ENCODE measurements around the gene SRGAP3. TPM values are rescaled to one million over a fixed set of nuclear protein-coding genes. Genes with fewer than 3 reads are reported as not detected.
"Not testable (repeated sequence)": the region's sequence is repeated elsewhere in the genome, so short reads cannot be mapped to it uniquely, and the experiment has no call there.

SRGAP3 gene
- polyA plus RNA-seq, 4 donors, result 13.3 to 25.2 (median 16.9) TPM

GRCh38 chr3:9099702-9100512 is 149.5 kb downstream of the SRGAP3 start:
- no peak for DNase-seq (ENCODE audit: low read depth in 4 of 4, low spot score in 2 of 4)

GRCh38 chr3:9098716-9099675 is 150.4 kb downstream of the SRGAP3 start:
- peak in 1 of 4 donors; percentile 42 for DNase-seq (ENCODE audit: low read depth in 4 of 4, low spot score in 2 of 4)

DNA sequence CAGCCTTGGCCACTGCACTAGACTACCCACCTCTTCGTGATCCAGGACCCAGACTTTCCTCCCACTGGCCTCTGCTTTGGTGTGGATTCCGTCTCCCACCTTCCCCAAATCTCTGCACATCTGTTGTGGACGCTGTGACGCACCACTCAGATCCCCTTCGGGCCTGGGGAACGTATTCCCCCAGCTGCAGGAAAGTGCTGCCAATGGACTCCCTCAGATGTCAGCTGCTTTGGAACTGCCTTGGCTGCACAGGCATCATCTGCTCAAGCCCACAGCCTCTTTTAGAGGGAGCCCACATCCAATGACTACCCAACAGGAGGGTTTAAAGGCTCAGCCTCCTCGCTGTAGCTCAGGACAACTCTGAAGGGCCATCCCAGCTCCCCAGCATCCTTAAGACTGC is 152.0 kb downstream of the SRGAP3 start:
- DNase-seq (ENCODE audit: low read depth in 4 of 4, low spot score in 2 of 4), result no peak

DNA sequence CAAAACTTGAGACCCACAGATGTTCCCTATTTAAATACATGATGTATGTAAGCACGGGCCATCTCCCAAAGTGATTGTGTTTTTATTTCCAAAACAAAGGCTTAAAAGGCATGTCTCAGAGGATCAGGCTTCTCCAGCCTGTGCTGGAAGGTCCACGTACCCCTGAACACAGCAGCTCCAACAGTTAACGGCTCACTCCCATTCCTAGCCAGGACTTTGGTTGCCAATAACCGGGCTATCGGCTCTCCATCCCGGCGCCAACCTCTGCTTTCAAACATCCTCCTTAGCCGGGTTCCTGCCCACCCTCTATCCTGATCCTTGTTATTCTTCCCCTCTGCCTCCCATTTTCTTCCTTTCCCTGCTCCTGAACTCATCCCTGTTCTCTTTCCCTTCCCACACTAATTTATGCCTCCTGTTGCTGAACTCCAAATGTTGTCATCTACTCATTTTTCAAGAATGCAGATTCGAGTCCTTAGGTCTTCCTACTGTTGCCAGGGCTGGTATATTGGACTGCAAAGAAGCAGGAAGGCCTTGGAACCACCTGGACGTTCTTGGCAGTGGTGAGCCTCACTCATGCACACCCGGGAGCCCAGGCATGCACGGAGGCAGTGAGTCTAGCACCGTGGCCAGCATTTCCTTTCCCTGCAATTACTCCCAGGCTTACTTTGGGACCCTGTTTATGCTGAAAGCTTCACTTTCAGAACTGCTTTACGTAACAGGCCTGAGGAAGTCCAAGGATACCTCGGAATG is 157.8 kb downstream of the SRGAP3 start:
- DNase-seq (ENCODE audit: low read depth in 4 of 4, low spot score in 2 of 4), result no peak

DNA sequence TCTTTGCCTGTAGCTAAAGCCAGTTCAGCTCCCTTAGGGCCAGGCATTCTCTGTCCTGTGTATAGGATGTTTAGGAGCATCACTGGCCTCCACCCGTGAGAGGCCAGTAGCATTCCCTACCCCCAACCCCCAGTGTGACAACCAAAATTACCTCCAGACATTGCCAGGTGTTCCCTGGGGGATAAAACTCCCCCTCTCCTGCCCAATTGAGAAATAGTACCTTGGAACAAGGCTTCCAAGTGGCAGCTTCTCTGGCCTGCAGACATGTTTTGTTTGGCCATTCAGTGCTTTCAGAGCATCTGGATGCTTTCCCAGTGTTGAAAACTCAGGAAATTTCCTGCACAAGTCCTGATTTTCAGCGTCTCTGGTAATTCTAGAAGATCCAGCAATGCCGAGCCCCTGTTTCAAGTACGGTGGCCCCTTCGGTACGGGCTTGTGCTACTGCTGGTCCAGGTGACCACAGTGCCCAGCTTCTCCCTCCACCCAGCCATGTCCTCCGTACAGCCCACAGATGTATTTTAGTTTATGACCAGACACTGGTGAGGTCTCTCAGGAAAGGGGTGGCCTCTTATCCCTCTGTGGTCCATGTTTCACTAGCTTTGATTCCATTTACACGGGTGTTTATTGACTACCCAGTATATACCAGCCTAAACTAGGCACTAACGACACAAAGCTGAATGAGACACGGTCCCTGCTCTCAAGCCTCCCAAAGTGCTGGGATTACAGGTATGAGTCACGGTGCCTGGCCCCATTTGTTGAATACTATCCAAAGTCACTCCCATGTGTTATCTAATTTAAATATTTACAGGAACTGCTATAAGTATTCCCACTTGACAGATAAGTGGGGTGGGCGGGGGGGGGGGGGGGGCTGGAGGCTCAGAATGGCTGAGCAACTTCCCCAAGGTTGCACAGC is 160.7 kb downstream of the SRGAP3 start:
- DNase-seq (ENCODE audit: low read depth in 4 of 4, low spot score in 2 of 4), result no peak

DNA sequence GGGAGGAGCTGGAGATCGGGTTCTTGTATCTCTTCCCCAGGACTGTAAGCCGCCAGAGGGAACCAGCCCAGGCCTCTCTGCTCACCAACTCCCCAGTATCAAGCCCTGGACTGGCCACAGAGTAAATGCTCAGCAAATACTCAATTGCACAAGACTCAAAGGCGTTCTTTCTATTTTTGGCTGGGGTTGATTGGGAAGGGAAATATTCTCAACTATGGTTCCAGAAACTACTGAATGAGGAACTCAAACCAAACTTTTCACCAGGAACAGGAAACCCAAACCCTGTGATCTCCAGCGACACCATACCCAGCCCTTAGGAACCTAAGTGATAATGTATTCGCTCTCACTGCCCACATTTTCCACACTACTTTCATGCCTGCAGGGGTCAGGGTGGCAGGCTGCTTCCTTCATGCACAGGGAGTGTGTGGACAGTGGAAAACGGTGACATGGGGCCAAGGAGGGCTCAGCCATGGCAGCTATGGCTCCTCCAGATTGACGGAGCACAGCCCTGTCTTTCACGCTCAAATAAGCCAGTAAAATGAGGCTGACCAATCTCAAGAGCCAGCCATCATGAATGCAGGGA is 161.5 kb downstream of the SRGAP3 start:
- DNase-seq (ENCODE audit: low read depth in 4 of 4, low spot score in 2 of 4), result no peak

GRCh38 chr3:9085428-9085827 is 164.0 kb downstream of the SRGAP3 start:
- DNase-seq (ENCODE audit: low read depth in 4 of 4, low spot score in 2 of 4), result not testable (repeated sequence)

GRCh38 chr3:9081184-9081818 is 168.1 kb downstream of the SRGAP3 start:
- DNase-seq (ENCODE audit: low read depth in 4 of 4, low spot score in 2 of 4), result no peak

DNA sequence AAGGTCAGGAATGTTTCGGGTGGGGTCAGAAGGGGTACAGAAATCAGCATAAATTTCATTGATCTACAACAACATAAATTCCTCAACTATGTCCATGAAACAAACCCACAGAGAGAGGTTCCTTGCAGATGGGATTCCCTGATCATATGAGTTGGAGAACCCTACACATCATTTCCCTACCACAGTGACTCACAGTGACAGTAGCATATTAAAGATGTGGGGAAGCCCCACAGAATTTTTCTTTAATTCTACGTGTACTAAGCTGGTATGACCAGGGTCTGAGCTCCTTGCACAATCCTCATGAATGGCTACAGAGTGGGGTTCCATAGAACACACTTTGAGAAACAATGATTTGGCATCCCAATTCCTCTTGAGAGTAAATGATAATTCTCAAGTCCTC is 169.3 kb downstream of the SRGAP3 start:
- DNase-seq (ENCODE audit: low read depth in 4 of 4, low spot score in 2 of 4), result no peak

GRCh38 chr3:9079676-9080075 is 169.8 kb downstream of the SRGAP3 start:
- DNase-seq (ENCODE audit: low read depth in 4 of 4, low spot score in 2 of 4), result no peak

DNA sequence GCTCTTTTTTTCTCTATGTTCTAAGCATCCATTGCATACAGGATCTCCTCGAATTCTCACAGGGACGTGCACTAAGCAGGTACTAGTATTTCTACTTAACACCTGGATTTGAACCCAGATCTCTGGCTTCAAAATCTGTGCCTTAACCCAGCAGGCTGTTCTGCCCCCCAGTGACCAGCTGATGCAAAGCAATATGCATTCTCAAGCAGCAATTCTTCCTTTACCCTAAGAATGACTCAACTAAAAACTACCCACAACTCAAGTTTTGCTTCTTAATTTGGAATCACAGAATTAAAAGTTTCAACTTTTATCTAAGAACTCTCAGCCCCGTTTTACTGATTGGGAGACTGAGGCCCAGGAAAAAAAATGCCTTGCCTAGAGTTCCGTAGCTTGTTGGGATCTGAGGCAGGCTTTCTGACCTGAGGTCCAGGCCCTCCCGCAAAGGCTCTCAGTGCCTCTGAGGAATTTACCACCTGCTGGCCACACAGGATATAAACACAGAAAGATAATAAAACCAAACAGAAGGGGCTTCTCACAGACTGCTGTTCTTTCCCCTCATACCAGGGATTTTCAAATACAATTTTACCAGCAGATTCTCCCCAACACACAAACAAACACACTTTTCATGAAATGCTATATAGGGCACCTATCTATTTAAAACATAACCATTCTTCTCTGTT is 170.7 kb downstream of the SRGAP3 start:
- DNase-seq (ENCODE audit: low read depth in 4 of 4, low spot score in 2 of 4), result no peak

- no peak for DNase-seq (ENCODE audit: low read depth in 4 of 4, low spot score in 2 of 4)
These were observed 172.4 kb downstream of the SRGAP3 start for GRCh38 chr3:9077029-9077428.

GRCh38 chr3:9075762-9076161 is 173.7 kb downstream of the SRGAP3 start:
- no peak for DNase-seq (ENCODE audit: low read depth in 4 of 4, low spot score in 2 of 4)

GRCh38 chr3:9074079-9074478 is 175.4 kb downstream of the SRGAP3 start:
- no peak for DNase-seq (ENCODE audit: low read depth in 4 of 4, low spot score in 2 of 4)

DNA sequence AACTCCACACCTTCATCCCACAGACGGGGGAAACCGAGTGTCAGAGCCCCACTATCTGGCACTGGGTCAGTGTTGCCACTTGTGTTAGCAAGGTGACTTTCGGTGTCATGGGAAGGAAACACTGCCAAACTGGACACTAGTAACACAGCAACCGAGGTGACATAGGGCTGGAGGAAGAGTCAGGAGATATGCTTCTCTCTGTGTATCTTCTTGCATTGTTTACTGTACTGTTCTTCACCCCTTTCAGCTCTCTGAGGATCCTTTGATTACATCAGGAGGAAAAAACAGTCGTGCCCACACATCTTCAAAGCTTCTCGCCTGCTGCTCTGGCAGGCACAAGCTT is 176.8 kb downstream of the SRGAP3 start:
- DNase-seq (ENCODE audit: low read depth in 4 of 4, low spot score in 2 of 4), result no peak

- DNase-seq (ENCODE audit: low read depth in 4 of 4, low spot score in 2 of 4), result no peak
These were observed 177.3 kb downstream of the SRGAP3 start for GRCh38 chr3:9071936-9072666.

DNA sequence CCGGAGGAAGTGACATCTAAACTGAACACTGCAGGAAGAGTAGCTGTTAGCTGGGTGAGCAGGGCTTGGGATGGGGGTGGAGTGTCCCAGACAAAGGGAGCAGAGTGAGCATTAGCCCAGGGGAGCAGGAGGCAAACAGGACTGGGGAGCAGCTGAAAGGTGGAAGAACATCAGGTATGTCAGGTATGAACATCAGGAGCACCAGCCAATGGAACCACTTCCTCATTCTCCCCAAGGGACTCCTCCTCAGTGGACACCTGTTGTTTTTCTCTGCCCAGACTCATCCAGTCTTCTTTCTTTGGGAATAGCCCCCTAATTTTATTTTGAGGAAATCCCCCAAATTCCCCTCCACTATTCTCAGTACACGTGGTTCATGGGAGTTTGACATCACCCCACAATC is 178.5 kb downstream of the SRGAP3 start:
- no peak for DNase-seq (ENCODE audit: low read depth in 4 of 4, low spot score in 2 of 4)

- no peak for DNase-seq (ENCODE audit: low read depth in 4 of 4, low spot score in 2 of 4)
These were observed 179.5 kb downstream of the SRGAP3 start for GRCh38 chr3:9069971-9070370.

All from left renal cortex interstitium (tissue), 4 donors.